ENCODE measurements around the gene TF.
A peak's percentile ranks its signal among the peaks of the same experiment; 100 is the strongest.

Gene TF

DNA sequence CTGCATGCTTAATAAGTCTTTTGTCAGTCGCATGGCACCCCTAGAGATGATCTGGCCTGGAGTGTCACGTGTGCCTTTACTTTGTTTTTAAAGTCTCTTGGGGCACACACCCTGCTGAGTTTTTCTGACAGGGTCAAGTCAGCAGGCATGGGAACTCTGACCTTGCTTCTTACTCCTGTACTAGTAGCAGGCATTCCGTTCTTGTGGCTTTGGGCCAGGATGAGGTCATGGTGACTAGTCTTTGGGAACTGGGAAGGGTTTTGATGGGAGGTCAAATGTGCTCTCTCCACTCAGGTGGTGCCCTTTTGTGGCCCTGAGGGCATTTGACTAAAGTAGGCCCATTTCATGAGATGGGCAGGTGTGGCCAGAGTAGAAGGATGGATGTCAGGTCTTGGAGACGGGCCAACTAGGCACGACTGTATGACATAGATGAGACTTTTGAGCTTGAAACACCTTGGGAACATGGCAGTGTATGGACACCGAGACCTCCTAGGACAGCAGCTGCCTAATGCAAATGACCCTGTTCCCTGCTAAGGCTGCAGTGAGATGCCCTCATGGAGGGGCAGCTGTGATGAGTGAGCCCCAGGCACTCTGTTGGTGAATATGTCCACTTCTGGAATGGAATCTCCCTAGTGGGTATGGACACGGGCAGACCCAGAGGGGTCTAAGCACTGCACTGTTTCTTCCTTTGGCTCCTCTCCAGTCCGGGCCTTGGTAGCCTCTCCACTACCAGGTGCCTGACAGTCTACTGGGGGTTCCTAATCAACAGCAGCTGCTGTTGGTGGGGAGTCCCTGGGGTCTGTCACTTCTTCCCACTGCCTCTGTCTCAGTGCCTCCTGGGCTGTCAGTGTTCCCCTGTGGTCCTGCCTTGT, 75.8 kb downstream of the TF start:
- no peak overlapping the region for H3K4me3 ChIP-seq (replicated peaks; ENCODE audit: low read depth, low read length)
- peak; percentile 38 for DNase-seq (ENCODE audit: low read depth)
- TF ChIP-seq, protein P1, sequence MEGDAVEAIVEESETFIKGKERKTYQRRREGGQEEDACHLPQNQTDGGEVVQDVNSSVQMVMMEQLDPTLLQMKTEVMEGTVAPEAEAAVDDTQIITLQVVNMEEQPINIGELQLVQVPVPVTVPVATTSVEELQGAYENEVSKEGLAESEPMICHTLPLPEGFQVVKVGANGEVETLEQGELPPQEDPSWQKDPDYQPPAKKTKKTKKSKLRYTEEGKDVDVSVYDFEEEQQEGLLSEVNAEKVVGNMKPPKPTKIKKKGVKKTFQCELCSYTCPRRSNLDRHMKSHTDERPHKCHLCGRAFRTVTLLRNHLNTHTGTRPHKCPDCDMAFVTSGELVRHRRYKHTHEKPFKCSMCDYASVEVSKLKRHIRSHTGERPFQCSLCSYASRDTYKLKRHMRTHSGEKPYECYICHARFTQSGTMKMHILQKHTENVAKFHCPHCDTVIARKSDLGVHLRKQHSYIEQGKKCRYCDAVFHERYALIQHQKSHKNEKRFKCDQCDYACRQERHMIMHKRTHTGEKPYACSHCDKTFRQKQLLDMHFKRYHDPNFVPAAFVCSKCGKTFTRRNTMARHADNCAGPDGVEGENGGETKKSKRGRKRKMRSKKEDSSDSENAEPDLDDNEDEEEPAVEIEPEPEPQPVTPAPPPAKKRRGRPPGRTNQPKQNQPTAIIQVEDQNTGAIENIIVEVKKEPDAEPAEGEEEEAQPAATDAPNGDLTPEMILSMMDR (IDR thresholded peaks at IDR 0.05; ENCODE audit: low read length, missing control alignments): no peak

DNA sequence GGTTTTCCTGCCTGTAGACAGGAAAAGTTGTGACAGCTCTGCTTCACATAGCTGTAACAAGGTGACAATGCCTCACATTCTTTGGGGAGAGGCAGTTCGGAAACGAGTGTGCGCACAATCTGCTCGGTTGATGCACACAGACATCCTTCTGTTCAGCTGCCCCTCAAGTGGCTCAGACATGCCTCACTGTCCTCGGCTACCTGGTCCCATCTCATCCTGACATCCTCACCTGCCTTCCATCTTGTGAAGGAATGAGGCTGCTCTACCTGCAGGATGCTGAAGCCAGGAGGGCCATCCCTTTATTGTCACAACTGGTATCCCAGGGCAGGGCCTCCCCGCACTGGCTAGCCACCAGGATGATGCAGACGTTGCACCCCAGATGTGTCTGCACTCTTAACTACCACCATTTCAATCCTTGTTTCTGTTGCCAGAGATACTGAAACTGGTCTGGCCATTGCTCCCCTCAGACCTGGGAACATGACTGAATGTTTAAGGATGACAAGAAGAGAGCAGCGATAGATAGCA, 78.8 kb downstream of the TF start:
- no peak for DNase-seq (ENCODE audit: low read depth)
- H3K4me3 ChIP-seq (replicated peaks; ENCODE audit: low read depth, low read length): no peak overlapping the region
- TF ChIP-seq, protein P1 (IDR thresholded peaks at IDR 0.05; ENCODE audit: low read length, missing control alignments): no peak

DNA sequence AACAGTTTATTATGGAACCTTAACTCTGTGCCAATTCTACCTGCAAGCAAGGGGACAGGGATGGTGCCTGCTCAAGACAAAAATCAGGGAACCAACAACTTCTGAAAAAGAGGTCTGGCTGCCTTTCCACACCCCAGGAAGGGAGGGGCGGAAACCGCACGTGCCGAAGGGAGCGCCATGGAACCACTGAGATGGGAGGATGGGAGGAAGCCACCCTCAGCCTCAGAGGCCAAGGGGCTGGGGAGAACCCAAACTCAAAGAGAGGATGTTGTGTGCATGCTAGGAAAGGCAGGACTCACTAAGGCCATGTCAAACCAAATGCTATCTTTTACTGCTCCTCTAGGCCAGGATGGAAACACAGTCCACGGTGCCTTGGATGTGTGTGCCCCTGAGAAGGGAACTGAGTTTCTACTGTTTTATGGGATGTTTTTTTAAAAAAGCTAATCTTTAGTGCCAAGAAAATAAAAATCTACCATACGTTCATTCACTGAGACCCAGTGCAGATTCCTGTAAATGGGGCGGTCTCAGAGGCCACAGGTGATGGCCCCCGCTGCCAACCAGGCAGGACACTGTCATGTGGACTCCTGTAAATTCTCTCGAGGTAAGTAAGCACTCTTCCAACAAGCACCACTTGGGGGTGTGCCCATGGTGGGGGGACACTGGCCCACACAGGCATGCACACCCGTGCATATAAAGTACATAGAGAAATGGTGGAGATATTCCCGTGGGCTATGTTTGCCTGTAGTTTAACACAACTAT, 80.0 kb downstream of the TF start:
- H3K4me3 ChIP-seq (replicated peaks; ENCODE audit: low read depth, low read length): no peak overlapping the region
- DNase-seq (ENCODE audit: low read depth): no peak
- TF ChIP-seq, protein P1 (IDR thresholded peaks at IDR 0.05; ENCODE audit: low read length, missing control alignments): no peak

DNA sequence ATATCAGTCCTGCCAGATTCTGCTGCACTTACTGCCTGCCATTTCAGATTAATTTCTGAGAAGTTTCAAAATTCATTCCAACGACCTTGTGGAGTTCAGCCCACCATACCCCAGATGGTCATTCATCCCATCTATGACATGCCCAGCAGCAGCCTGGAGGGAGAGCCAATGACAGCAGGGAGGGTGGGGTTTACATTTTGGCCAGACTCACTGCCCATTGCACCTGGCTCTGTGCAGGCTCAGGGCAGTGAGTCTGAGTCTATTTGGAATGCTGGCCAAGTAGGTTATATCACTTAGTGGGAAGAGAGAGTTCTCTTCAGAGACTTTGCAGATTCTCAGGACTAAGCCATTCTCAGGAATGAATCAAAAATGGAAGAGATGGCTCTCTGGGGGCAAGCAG, 80.9 kb downstream of the TF start:
- TF ChIP-seq, protein P1 (IDR thresholded peaks at IDR 0.05; ENCODE audit: low read length, missing control alignments): no peak
- no peak for DNase-seq (ENCODE audit: low read depth)
- H3K4me3 ChIP-seq (replicated peaks; ENCODE audit: low read depth, low read length): no peak overlapping the region

DNA sequence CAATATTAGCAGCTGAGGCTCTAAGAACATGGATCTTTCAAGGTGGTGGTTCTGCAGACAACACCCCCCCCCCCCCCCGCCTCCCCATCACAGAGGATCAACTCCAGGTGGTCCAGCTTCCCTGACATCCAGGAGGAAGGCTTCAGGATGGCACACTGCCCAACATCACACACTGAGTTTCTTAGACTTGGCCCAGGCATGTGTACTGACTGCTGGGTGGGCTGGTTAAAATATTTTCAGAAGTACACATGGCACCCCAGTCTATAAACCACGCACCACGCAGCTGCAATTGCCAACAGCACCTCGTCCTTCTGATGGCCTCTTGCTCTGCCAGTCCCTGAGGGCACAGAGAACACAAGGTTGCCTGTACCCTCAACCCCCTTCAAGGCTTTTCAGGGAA, 81.5 kb downstream of the TF start:
- DNase-seq (ENCODE audit: low read depth): no peak
- TF ChIP-seq, protein P1 (IDR thresholded peaks at IDR 0.05; ENCODE audit: low read length, missing control alignments): no peak
- H3K4me3 ChIP-seq (replicated peaks; ENCODE audit: low read depth, low read length): no peak overlapping the region

DNA sequence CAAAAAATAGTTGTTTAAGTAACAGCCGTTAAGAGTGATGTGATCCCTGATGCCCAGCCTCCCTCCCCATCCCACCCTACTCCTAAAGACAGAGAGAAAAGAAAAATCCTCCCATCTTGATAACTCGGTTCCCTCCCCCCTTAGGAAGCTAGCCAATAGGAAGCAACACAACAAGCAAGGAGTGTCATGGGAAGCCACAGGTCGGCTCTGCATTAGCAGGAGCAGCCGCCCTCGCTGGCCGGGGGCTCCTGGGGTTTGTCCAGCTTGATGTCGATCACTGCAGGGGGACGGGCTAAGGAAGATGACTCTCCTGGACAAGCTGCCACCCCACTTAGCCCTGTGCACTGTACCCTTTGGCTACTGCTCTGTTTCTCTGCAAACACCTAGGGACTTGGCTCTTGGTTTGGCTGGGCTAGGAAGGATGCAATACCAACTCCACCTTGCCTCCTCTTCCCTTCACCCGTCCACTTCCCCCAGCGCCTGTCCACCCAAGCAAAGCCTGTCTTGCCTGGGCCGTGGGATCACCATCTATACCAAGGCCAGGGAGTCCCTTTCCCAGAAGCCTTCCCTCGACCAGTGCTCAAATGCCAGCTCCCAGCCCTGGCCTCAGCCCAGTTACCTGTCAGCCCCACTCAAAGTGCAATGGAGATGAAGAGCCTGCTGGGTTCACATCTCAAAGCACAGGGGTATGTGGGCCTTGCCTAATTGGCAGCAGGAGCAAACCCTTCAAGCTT, 82.5 kb downstream of the TF start:
- TF ChIP-seq, protein P1 (IDR thresholded peaks at IDR 0.05; ENCODE audit: low read length, missing control alignments): no peak
- DNase-seq (ENCODE audit: low read depth): no peak

More for the DNA sequence above, 82.5 kb downstream of the TF start:
- H3K4me3 ChIP-seq (replicated peaks; ENCODE audit: low read depth, low read length): no peak overlapping the region
